Astrocyte (in vitro differentiated cells and primary cell): ENCODE measurements around the gene GPR39. TPM values are rescaled to one million over a fixed set of nuclear protein-coding genes. Genes with fewer than 3 reads are reported as not detected.

ENCODE experiments used
- DNase-seq: peaks from one replicate; pipeline ENCODE4 v3.0.0-alpha.2; 2010; ENCODE audit warnings: low read depth
- FAIRE-seq: peaks from 2 replicates; lab custom pipeline; 2011; peaks lifted over from hg19 to GRCh38; lab: Jason Lieb, UNC
- H2AFZ ChIP-seq: 2 replicates; pipeline ENCODE4 v1.6.0; 2012; ENCODE audit warnings: low read depth, low read length, inconsistent platforms
- H3K27ac ChIP-seq: 2 replicates; pipeline ENCODE4 v1.5.1; 2011; ENCODE audit warnings: low read depth, low read length, inconsistent platforms
- H3K27me3 ChIP-seq: 2 replicates; pipeline ENCODE4 v1.6.0; 2011; ENCODE audit warnings: low read length, inconsistent platforms; ENCODE audit not compliant: insufficient read depth
- H3K36me3 ChIP-seq: 2 replicates; pipeline ENCODE4 v1.5.1; 2011; ENCODE audit warnings: low read length, inconsistent platforms; ENCODE audit not compliant: insufficient read depth
- H3K4me1 ChIP-seq: 2 replicates; pipeline ENCODE4 v1.5.1; 2011; ENCODE audit warnings: low read length, inconsistent platforms; ENCODE audit not compliant: insufficient read depth
- H3K4me2 ChIP-seq: 2 replicates; pipeline ENCODE4 v1.6.0; 2012; ENCODE audit warnings: low read length, inconsistent platforms
- H3K4me3 ChIP-seq: 2 replicates; pipeline ENCODE4 v1.5.1; 2011; ENCODE audit warnings: low read depth, mild to moderate bottlenecking, low read length, inconsistent platforms; ENCODE audit not compliant: insufficient read depth
- H3K79me2 ChIP-seq: 2 replicates; pipeline ENCODE4 v1.6.0; 2012; ENCODE audit warnings: mild to moderate bottlenecking, low read length, inconsistent platforms; ENCODE audit not compliant: insufficient read depth
- H3K9ac ChIP-seq: 2 replicates; pipeline ENCODE4 v1.6.0; 2012; ENCODE audit warnings: mild to moderate bottlenecking, low read length, inconsistent platforms
- H3K9me3 ChIP-seq: 2 replicates; pipeline ENCODE4 v1.5.1; 2012; ENCODE audit warnings: low read depth, mild to moderate bottlenecking, low read length, inconsistent platforms; ENCODE audit not compliant: insufficient read depth
- H4K20me1 ChIP-seq: 2 replicates; pipeline ENCODE4 v1.6.0; 2012; ENCODE audit warnings: low read length, inconsistent platforms; ENCODE audit not compliant: insufficient read depth
- H3K27ac Mint-ChIP-seq: one replicate; pipeline ENCODE4 v1.8.0; 2021; ENCODE audit warnings: mild to moderate bottlenecking, mixed read lengths; ENCODE audit not compliant: unreplicated experiment
- H3K27me3 Mint-ChIP-seq: one replicate; pipeline ENCODE4 v1.8.0; 2021; ENCODE audit warnings: low read depth, mixed read lengths; ENCODE audit not compliant: unreplicated experiment
- H3K36me3 Mint-ChIP-seq: one replicate; pipeline ENCODE4 v1.8.0; 2021; ENCODE audit warnings: low read depth, mixed read lengths; ENCODE audit not compliant: unreplicated experiment
- H3K4me1 Mint-ChIP-seq: one replicate; pipeline ENCODE4 v1.8.0; 2021; ENCODE audit warnings: low read depth, mixed read lengths; ENCODE audit not compliant: unreplicated experiment
- H3K4me3 Mint-ChIP-seq: one replicate; pipeline ENCODE4 v1.8.0; 2021; ENCODE audit warnings: mild to moderate bottlenecking, moderate library complexity, mixed read lengths; ENCODE audit not compliant: unreplicated experiment
- H3K9me3 Mint-ChIP-seq: one replicate; pipeline ENCODE4 v1.8.0; 2021; ENCODE audit warnings: mild to moderate bottlenecking, mixed read lengths; ENCODE audit not compliant: unreplicated experiment
- EZH2 ChIP-seq: IDR thresholded peaks from 2 replicates; pipeline ENCODE4 v1.6.1; 2012; ENCODE audit warnings: mild to moderate bottlenecking, low read length, inconsistent platforms; ENCODE audit not compliant: insufficient read depth
- total RNA-seq: library from RNA; stranded (reverse); gene quantifications from 2 replicates; pipeline ENCODE4 v1.2.1, GENCODE V29; 2021
- TF ChIP-seq, protein P1 (sequence below): IDR thresholded peaks from 2 replicates; pipeline ENCODE4 v1.5.1; 2011; ENCODE audit warnings: low read depth, mild to moderate bottlenecking, inconsistent platforms, low read length, moderate library complexity; ENCODE audit not compliant: insufficient read depth

The GPR39 gene
- total RNA-seq, 1 donor from 2014 or later: 4.4 TPM

DNA sequence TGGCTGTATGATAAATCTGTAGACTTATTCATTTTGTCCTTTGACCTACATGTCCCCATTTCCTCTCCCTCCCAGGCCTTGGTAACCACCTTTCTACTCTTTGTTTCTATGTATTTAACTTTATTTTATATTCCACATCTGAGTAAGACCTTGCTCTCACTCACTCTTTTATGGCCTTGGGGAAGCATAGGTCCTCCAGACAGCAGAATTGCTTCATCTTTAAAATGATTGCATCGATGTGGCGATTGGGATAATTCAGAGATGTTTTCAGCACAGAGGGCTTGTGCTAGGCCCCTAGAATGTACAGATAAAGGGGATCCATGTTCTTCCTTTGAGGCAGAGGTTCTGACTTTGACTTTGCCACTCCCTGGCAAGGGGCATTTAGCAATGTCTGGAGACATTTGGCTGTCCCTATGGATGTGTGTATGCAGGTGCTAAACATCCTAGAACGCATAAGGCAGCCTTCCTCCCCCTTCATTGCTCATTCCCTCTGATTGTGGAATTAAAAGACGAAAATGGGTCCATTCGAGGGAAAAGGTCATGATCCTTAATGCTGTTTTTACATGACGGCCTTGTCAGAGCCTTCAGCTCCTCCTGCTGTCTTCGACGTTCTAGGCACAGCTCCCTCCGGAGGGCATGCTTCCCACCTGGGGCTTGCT, 1.2 kb upstream of the GPR39 start:
- H3K27ac ChIP-seq: peak overlapping the region; percentile 94
- H3K27me3 ChIP-seq: no peaks in the 10 kb centered on the region
- no peaks in the 10 kb centered on the region for H4K20me1 ChIP-seq
- peak overlapping the region; percentile 63 for H3K4me3 ChIP-seq
- Mint-ChIP-seq H3K4me1 (peaks cover 28% of the 10 kb centered on the region), H3K36me3 (no peaks in the 10 kb centered on the region), H3K9me3 (peaks cover 2% of the 10 kb centered on the region), H3K27me3 (peaks cover 3% of the 10 kb centered on the region), H3K27ac (peak overlapping the region; percentile 94), H3K4me3 (peak overlapping the region; percentile 78)
- FAIRE-seq: no peak
- H3K4me2 ChIP-seq: peak overlapping the region; percentile 94
- H3K9ac ChIP-seq: peak overlapping the region; percentile 83
- H3K79me2 ChIP-seq: peaks cover 33% of the 10 kb centered on the region
- no peak for DNase-seq
- no peaks in the 10 kb centered on the region for H3K9me3 ChIP-seq
- TF ChIP-seq, protein P1, sequence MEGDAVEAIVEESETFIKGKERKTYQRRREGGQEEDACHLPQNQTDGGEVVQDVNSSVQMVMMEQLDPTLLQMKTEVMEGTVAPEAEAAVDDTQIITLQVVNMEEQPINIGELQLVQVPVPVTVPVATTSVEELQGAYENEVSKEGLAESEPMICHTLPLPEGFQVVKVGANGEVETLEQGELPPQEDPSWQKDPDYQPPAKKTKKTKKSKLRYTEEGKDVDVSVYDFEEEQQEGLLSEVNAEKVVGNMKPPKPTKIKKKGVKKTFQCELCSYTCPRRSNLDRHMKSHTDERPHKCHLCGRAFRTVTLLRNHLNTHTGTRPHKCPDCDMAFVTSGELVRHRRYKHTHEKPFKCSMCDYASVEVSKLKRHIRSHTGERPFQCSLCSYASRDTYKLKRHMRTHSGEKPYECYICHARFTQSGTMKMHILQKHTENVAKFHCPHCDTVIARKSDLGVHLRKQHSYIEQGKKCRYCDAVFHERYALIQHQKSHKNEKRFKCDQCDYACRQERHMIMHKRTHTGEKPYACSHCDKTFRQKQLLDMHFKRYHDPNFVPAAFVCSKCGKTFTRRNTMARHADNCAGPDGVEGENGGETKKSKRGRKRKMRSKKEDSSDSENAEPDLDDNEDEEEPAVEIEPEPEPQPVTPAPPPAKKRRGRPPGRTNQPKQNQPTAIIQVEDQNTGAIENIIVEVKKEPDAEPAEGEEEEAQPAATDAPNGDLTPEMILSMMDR: no peak
- TF ChIP-seq EZH2: no peak
- H2AFZ ChIP-seq: peak overlapping the region; percentile 82
- H3K36me3 ChIP-seq: no peaks in the 10 kb centered on the region
- H3K4me1 ChIP-seq: peaks cover 23% of the 10 kb centered on the region

DNA sequence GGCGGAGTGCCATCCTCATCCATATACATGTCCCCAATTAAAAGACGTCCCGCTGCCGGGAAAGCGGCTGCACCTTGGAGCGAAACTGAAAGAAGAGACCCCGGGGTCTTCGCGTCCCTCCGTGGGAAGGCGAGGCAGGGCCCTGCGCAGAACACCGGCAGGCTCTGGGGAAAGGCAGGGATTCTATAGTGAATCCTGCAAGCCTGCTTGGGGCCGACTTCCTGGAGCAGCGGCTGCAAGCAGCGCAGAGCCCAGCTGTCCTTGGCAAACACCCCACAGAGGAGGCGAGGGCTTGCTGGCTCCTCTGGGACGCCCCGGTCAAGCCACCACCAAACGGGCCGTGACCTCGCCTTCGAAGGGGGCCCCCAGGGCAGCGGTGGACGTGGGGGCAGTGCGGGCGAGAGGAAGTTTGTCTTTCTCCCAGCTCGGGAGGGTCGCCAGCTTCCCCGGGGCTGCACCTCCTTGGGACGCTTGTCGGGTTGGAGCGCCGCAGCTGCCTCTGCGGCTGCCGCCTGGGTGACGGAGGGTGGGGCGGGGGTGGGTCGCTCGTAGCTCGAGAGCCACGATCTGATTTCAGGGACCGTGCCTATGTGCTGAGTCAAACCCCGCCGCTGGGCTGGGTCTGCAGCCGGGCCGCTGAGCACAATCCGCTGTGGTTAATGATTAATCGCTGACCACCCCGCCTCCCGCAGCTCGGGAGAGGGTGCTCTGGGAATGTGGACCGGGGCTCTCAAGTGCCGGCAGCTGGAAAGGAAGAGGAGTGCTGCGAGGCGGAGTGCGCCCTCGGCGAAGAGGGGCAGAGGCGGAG, 486 bp upstream of the GPR39 start:
- H3K27ac Mint-ChIP-seq: peak overlapping the region; percentile 94
- peak overlapping the region; percentile 94 for H3K27ac ChIP-seq
- H3K9me3 ChIP-seq: no peaks in the 10 kb centered on the region
- peaks cover 2% of the 10 kb centered on the region for H3K9me3 Mint-ChIP-seq
- H3K4me3 Mint-ChIP-seq: peak overlapping the region; percentile 78
- no peak for FAIRE-seq
- peak overlapping the region; percentile 63 for H3K4me3 ChIP-seq
- H3K27me3 ChIP-seq: no peaks in the 10 kb centered on the region
- H3K79me2 ChIP-seq: peaks cover 33% of the 10 kb centered on the region
- peak overlapping the region; percentile 94 for H3K4me2 ChIP-seq
- H3K9ac ChIP-seq: peak overlapping the region; percentile 83
- DNase-seq: peak; percentile 98
- peak overlapping the region; percentile 82 for H2AFZ ChIP-seq
- peaks cover 23% of the 10 kb centered on the region for H3K4me1 ChIP-seq
- peaks cover 34% of the 10 kb centered on the region for H3K4me1 Mint-ChIP-seq
- H4K20me1 ChIP-seq: no peaks in the 10 kb centered on the region
- TF ChIP-seq EZH2: no peak
- TF ChIP-seq, protein P1: no peak
- peaks cover 3% of the 10 kb centered on the region for H3K27me3 Mint-ChIP-seq
- no peaks in the 10 kb centered on the region for H3K36me3 Mint-ChIP-seq
- H3K36me3 ChIP-seq: no peaks in the 10 kb centered on the region
